ENCODE data around the gene CSNK1A1. TPM values are rescaled to one million over a fixed set of nuclear protein-coding genes. Genes with fewer than 3 reads are reported as not detected.

The CSNK1A1 gene
- polyA plus RNA-seq, 1 of the 3 experiments (the other 2 are of a cell fraction) = 70.7 TPM

DNA sequence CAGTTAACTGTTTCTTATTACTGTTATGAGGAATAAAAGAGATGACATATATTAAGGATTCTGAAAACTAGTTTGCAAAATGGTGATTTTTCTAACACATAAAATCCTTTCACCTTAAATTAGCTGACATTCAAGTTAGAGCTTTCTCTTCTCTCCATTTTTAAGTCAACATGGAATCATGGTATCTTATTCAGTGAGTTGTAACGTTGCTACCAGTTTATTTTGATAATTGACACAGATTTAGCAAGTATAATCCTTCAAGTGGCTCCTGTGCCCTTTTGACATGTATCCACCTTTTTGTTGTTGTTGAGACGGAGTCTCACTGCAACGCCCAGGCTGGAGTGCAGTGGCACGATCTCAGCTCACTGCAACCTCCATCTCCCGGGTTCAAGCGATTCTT lies 58.5 kb downstream of the CSNK1A1 start:
- Histone ChIP-seq H3K9ac (no peak overlapping the region), H3K27ac (ENCODE audit: low read depth in 2 of 2, low read length in 1 of 2) (peak overlapping the region in 1 of 2 experiments; percentile 20; a peak in 1 of 4 replicates), H3K4me3 (ENCODE audit: low read depth in 2 of 2, low read length in 1 of 2) (no peak overlapping the region), H3F3A (replicated peaks; ENCODE audit: insufficient read depth) (peaks cover 76% of the 10 kb centered on the region), H3K9me2 (no peaks in the 10 kb centered on the region), H3K4me1 (ENCODE audit: control insufficient read depth in 1 of 2, insufficient read depth in 2 of 2, low read depth in 1 of 2, low read length in 1 of 2) (peaks cover 3 to 35% of the 10 kb centered on the region in 2 experiments), H3K27me3 (ENCODE audit: insufficient read depth) (no peaks in the 10 kb centered on the region), H4K20me1 (ENCODE audit: insufficient read depth) (no peaks in the 10 kb centered on the region), H3K9me3 (no peaks in the 10 kb centered on the region), H3K4me2 (no peak overlapping the region), H3K79me2 (ENCODE audit: insufficient read depth) (peaks cover 8% of the 10 kb centered on the region; the same call in 1 of the 2 replicates), H3K36me3 (replicated peaks in 1 of 2; ENCODE audit: control insufficient read depth in 1 of 2, insufficient read depth in 2 of 2, low read length in 1 of 2) (peaks cover 46 to 58% of the 10 kb centered on the region in 2 experiments), H2AFZ (ENCODE audit: low read depth) (no peak overlapping the region)
- ChIA-PET POLR2A (no interaction called here), CTCF (interaction anchor here (1.2 kb wide), 1 partner anchor 18 kb away, joined by 3 read pairs; no protein-coding TSS in a partner anchor)
- no peak for TF ChIP-seq RXRA (IDR thresholded peaks at IDR 0.05; ENCODE audit: borderline replicate concordance, low read depth)
- TF ChIP-seq, protein P1, sequence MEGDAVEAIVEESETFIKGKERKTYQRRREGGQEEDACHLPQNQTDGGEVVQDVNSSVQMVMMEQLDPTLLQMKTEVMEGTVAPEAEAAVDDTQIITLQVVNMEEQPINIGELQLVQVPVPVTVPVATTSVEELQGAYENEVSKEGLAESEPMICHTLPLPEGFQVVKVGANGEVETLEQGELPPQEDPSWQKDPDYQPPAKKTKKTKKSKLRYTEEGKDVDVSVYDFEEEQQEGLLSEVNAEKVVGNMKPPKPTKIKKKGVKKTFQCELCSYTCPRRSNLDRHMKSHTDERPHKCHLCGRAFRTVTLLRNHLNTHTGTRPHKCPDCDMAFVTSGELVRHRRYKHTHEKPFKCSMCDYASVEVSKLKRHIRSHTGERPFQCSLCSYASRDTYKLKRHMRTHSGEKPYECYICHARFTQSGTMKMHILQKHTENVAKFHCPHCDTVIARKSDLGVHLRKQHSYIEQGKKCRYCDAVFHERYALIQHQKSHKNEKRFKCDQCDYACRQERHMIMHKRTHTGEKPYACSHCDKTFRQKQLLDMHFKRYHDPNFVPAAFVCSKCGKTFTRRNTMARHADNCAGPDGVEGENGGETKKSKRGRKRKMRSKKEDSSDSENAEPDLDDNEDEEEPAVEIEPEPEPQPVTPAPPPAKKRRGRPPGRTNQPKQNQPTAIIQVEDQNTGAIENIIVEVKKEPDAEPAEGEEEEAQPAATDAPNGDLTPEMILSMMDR (IDR thresholded peaks at IDR 0.05) = no peak
- no peak for TF ChIP-seq NRF1 (IDR thresholded peaks at IDR 0.05; ENCODE audit: low read depth, low read length)
- TF ChIP-seq TCF12 (IDR thresholded peaks at IDR 0.05) = no peak
- DNase-seq = no peak
- WGBS (ENCODE audit: low lambda C conversion rate) = 95% methylated on average over 4 of the region's 6 CpGs

DNA sequence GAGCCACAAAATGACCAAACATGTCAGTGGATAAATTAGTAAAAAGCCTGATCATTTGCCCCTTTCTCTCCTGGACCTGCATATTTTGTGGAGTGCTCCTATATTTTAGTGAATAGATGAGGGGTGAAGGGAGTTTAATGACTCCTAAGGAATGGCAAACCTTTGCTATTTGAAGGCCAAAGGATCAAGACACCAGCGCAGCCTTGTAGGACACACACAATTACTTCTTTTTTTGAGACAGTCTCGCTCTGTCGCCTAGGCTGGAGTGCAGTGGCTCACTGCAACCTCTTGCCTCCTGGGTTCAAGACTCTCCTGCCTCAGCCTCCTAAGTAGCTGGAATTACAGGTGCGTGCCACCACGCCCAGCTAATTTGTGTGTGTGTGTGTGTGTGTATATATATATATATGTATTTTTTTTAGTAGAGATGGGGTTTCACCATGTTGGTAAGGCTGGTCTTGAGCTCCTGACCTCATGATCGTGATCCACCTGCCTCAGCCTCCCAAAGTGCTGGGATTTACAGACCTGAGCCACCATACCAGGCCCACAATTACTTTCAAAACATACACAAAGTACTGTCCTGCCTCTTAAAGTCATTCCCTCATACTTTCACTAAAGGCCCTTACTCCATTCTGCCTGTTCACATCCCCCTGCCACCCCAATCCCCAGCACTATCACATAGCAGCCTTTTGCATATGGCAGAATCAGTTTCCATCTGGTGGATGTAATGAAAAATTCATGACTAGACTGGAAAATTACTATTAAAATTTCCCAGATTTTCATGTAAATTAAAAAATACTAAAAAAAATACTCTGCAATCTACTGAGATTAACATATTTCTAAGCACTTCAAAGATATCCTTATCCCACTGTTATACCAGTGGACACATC lies 60.4 kb downstream of the CSNK1A1 start:
- DNase-seq = no peak
- Histone ChIP-seq H3K27me3 (ENCODE audit: insufficient read depth) (no peaks in the 10 kb centered on the region), H3F3A (replicated peaks; ENCODE audit: insufficient read depth) (peaks cover 76% of the 10 kb centered on the region), H2AFZ (ENCODE audit: low read depth) (no peak overlapping the region), H3K4me2 (no peak overlapping the region), H3K27ac (ENCODE audit: low read depth in 2 of 2, low read length in 1 of 2) (peak overlapping the region in 1 of 2 experiments; percentile 99; a peak in 2 of 4 replicates), H3K4me3 (ENCODE audit: low read depth in 2 of 2, low read length in 1 of 2) (no peak overlapping the region), H3K9me3 (no peaks in the 10 kb centered on the region), H3K36me3 (replicated peaks in 1 of 2; ENCODE audit: control insufficient read depth in 1 of 2, insufficient read depth in 2 of 2, low read length in 1 of 2) (peaks cover 31 to 39% of the 10 kb centered on the region in 2 experiments), H3K9me2 (no peaks in the 10 kb centered on the region), H3K9ac (no peak overlapping the region), H3K4me1 (ENCODE audit: control insufficient read depth in 1 of 2, insufficient read depth in 2 of 2, low read depth in 1 of 2, low read length in 1 of 2) (peaks cover 10 to 42% of the 10 kb centered on the region in 2 experiments), H4K20me1 (ENCODE audit: insufficient read depth) (no peaks in the 10 kb centered on the region), H3K79me2 (ENCODE audit: insufficient read depth) (peaks cover 6% of the 10 kb centered on the region; the same call in 1 of the 2 replicates)
- TF ChIP-seq POLR2AphosphoS5 (IDR thresholded peaks at IDR 0.05; ENCODE audit: low read depth, low read length) = peak; percentile 20; the same call in 1 of the 2 replicates
- TF ChIP-seq SMC3 (IDR thresholded peaks at IDR 0.05; ENCODE audit: low read depth, low read length) = no peak
- TF ChIP-seq JUND (IDR thresholded peaks at IDR 0.05) = 0 out of 2 replicates have a peak, but pooled peaks have one; percentile 6
- ChIA-PET CTCF (interaction anchor here (0.9 kb wide), 1 partner anchor 13 kb away, joined by 3 read pairs; no protein-coding TSS in a partner anchor), POLR2A (interaction anchor here (0.6 kb wide), 1 partner anchor 40 kb away, joined by 3 read pairs; no protein-coding TSS in a partner anchor)
- 97% methylated on average over 6 of the region's 6 CpGs for WGBS (ENCODE audit: low lambda C conversion rate)

DNA sequence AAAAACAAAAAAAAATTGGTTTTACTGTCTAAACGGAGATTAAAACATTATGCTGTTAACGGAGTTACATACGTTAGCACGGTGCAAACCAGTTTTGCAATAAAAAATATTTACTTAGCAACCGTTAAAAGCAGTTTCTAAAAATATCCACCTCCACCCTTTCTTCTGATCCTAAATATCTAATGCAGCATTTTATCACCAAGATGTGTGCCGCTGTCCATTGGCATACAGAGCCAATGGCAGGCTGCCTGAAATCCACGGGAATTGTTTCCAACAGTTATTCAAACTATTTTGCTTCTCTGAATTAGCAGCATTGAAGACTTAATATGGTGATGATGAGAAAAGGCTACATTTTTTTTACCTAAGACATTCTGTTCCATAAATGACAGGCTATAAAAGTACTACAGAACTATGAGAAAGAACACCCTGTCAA lies 61.6 kb downstream of the CSNK1A1 start:
- H3K27me3 ChIP-seq (ENCODE audit: insufficient read depth) = no peaks in the 10 kb centered on the region
- no peak for TF ChIP-seq FOXM1 (IDR thresholded peaks at IDR 0.05; ENCODE audit: low read depth)
- TF ChIP-seq, protein P2, sequence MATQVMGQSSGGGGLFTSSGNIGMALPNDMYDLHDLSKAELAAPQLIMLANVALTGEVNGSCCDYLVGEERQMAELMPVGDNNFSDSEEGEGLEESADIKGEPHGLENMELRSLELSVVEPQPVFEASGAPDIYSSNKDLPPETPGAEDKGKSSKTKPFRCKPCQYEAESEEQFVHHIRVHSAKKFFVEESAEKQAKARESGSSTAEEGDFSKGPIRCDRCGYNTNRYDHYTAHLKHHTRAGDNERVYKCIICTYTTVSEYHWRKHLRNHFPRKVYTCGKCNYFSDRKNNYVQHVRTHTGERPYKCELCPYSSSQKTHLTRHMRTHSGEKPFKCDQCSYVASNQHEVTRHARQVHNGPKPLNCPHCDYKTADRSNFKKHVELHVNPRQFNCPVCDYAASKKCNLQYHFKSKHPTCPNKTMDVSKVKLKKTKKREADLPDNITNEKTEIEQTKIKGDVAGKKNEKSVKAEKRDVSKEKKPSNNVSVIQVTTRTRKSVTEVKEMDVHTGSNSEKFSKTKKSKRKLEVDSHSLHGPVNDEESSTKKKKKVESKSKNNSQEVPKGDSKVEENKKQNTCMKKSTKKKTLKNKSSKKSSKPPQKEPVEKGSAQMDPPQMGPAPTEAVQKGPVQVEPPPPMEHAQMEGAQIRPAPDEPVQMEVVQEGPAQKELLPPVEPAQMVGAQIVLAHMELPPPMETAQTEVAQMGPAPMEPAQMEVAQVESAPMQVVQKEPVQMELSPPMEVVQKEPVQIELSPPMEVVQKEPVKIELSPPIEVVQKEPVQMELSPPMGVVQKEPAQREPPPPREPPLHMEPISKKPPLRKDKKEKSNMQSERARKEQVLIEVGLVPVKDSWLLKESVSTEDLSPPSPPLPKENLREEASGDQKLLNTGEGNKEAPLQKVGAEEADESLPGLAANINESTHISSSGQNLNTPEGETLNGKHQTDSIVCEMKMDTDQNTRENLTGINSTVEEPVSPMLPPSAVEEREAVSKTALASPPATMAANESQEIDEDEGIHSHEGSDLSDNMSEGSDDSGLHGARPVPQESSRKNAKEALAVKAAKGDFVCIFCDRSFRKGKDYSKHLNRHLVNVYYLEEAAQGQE (IDR thresholded peaks at IDR 0.05; ENCODE audit: low read depth, low read length) = peak; percentile 46; the same call in 1 of the 2 replicates
- no peak overlapping the region for H2AFZ ChIP-seq (ENCODE audit: low read depth)
- no peaks in the 10 kb centered on the region for H3K79me2 ChIP-seq (ENCODE audit: insufficient read depth)
- peaks cover 16 to 43% of the 10 kb centered on the region in 2 experiments for H3K4me1 ChIP-seq (ENCODE audit: control insufficient read depth in 1 of 2, insufficient read depth in 2 of 2, low read depth in 1 of 2, low read length in 1 of 2)
- H3K4me3 ChIP-seq (ENCODE audit: low read depth in 2 of 2, low read length in 1 of 2) = no peak overlapping the region
- peak overlapping the region; percentile 5; the same call in 1 of the 2 replicates for H3K9ac ChIP-seq
- POLR2A ChIA-PET = no interaction called here
- H3F3A ChIP-seq (replicated peaks; ENCODE audit: insufficient read depth) = peaks cover 79% of the 10 kb centered on the region
- H3K4me2 ChIP-seq = no peak overlapping the region
- no peaks in the 10 kb centered on the region for H3K9me2 ChIP-seq
- H3K27ac ChIP-seq (ENCODE audit: low read depth in 2 of 2, low read length in 1 of 2) = peak overlapping the region; percentile 17 to 99; a peak in 3 of 4 replicates
- peaks cover 19 to 26% of the 10 kb centered on the region in 2 experiments for H3K36me3 ChIP-seq (replicated peaks in 1 of 2; ENCODE audit: control insufficient read depth in 1 of 2, insufficient read depth in 2 of 2, low read length in 1 of 2)
- CTCF ChIA-PET = no interaction called here
- DNase-seq = no peak
- 23% methylated on average over 7 of the region's 7 CpGs for WGBS (ENCODE audit: low lambda C conversion rate)
- H4K20me1 ChIP-seq (ENCODE audit: insufficient read depth) = no peaks in the 10 kb centered on the region
- H3K9me3 ChIP-seq = no peaks in the 10 kb centered on the region

Data from SK-N-SH (cell line).